Mucosa of descending colon (tissue), 3 donors: Measurements from ENCODE around the gene MMP15. TPM values are rescaled to one million over a fixed set of nuclear protein-coding genes. Genes with fewer than 3 reads are reported as not detected.

Source experiments
- ATAC-seq: fragments of 200-7000 bp; cut with Tn5 transposase; one replicate; pipeline ENCODE4 v1.9.1; 2020; ENCODE audit warnings: mild to moderate bottlenecking, moderate library complexity
- DNase-seq, 3 donors: peaks; one replicate each; pipeline ENCODE4 v3.0.0-alpha.2; 2020
- H3K36me3 ChIP-seq: fragments of 200-600 bp; one replicate; pipeline ENCODE4 v1.8.0; 2021; ENCODE audit warnings: low read depth, mild to moderate bottlenecking
- H3K4me1 ChIP-seq: fragments of 200-600 bp; one replicate; pipeline ENCODE4 v1.8.0; 2021; ENCODE audit warnings: low read depth, mild to moderate bottlenecking
- H3K4me3 ChIP-seq: fragments of 200-600 bp; one replicate; pipeline ENCODE4 v1.8.0; 2021; ENCODE audit warnings: mild to moderate bottlenecking
- H3K9me3 ChIP-seq: fragments of 200-600 bp; one replicate; pipeline ENCODE4 v1.8.0; 2021; ENCODE audit warnings: mild to moderate bottlenecking
- CTCF ChIP-seq: fragments of 200-600 bp; IDR thresholded peaks from one replicate; pipeline ENCODE4 v1.8.0; 2022; ENCODE audit warnings: antibody characterized with exemption, mild to moderate bottlenecking
- intact Hi-C, 2 donors: fragments of 100-400 bp; cut with DNase I in 1 of 2; cut with micrococcal nuclease in 1 of 2; formaldehyde crosslinking; loops; one replicate each; pipeline versions ENCODE4 v1.11.0 to v1.11.1; 2022; cut with DNase I, micrococcal nuclease
- total RNA-seq, 3 donors: library from RNA; stranded (reverse); fragmentation: NEBNext Ultra II Directional in 2 of 3; extraction: Animal tissue kit (Norgen Biotek cat#: 25700) in 2 of 3; gene quantifications; one replicate each; pipeline versions ENCODE4 v1.2.1 to v1.2.4, GENCODE V29; 2021 to 2023
- donor health status: DM: no; HTN: no; CAD: no; lungs with moderate emphysema.
- donor health status: DM: no; HTN: no; CAD: no.
- donor health status: DM: no; HTN: yes; CAD: no.

Gene MMP15
- total RNA-seq, 3 donors from 2014 or later: 57.9 to 140 (median 96.5) TPM

- DNase-seq (no peak), ATAC-seq (no peak)
- H3K4me1 ChIP-seq: peaks cover under 1% of the 10 kb centered on the region
- no peaks in the 10 kb centered on the region for H3K9me3 ChIP-seq
- no peaks in the 10 kb centered on the region for H3K36me3 ChIP-seq
- no peak for TF ChIP-seq CTCF
- no peak overlapping the region for H3K4me3 ChIP-seq
- intact Hi-C loops: no loop called here
These were observed 8.6 kb upstream of the MMP15 start for GRCh38 chr16:58016840-58017446.

GRCh38 chr16:58018803-58019202 is 6.8 kb upstream of the MMP15 start:
- no peak for ATAC-seq
- no peak for TF ChIP-seq CTCF
- Histone ChIP-seq H3K4me3 (no peak overlapping the region), H3K4me1 (peaks cover 19% of the 10 kb centered on the region), H3K36me3 (no peaks in the 10 kb centered on the region), H3K9me3 (no peaks in the 10 kb centered on the region)
- DNase-seq: no peak
- intact Hi-C loops: no loop called here

- H3K4me1 ChIP-seq: peaks cover 27% of the 10 kb centered on the region
- intact Hi-C loops: loop anchor here in 1 of 2 donors (5.0 kb wide), 1 partner anchor 102 kb away; no protein-coding TSS in a partner anchor
- H3K36me3 ChIP-seq: no peaks in the 10 kb centered on the region
- TF ChIP-seq CTCF: no peak
- no peak overlapping the region for H3K4me3 ChIP-seq
- ATAC-seq: no peak
- no peak for DNase-seq
- no peaks in the 10 kb centered on the region for H3K9me3 ChIP-seq
These were observed 5.6 kb upstream of the MMP15 start for GRCh38 chr16:58019866-58020538.

GRCh38 chr16:58020628-58021521 is 4.7 kb upstream of the MMP15 start:
- TF ChIP-seq CTCF: peak; percentile 62
- DNase-seq (peak in 2 of 3 donors; percentile 71 to 88), ATAC-seq (no peak)
- Histone ChIP-seq H3K4me1 (peaks cover 27% of the 10 kb centered on the region), H3K4me3 (no peak overlapping the region), H3K36me3 (no peaks in the 10 kb centered on the region), H3K9me3 (no peaks in the 10 kb centered on the region)
- intact Hi-C loops: loop anchor here in 1 of 2 donors (5.0 kb wide), 1 partner anchor 101 kb away; no protein-coding TSS in a partner anchor

GRCh38 chr16:58021661-58022551 is 3.6 kb upstream of the MMP15 start:
- H3K4me3 ChIP-seq: no peak overlapping the region
- DNase-seq (no peak), ATAC-seq (no peak)
- no peaks in the 10 kb centered on the region for H3K9me3 ChIP-seq
- intact Hi-C loops: loop anchor here in 1 of 2 donors (5.0 kb wide), 1 partner anchor 100 kb away; no protein-coding TSS in a partner anchor
- no peaks in the 10 kb centered on the region for H3K36me3 ChIP-seq
- TF ChIP-seq CTCF: no peak
- H3K4me1 ChIP-seq: peaks cover 32% of the 10 kb centered on the region
